ENCODE results near the gene PRDX5. TPM values are rescaled to one million over a fixed set of nuclear protein-coding genes. Genes with fewer than 3 reads are reported as not detected.
A peak's percentile ranks its signal among the peaks of the same experiment; 100 is the strongest.

The PRDX5 gene
- total RNA-seq, 1 donor from 2014 or later: 562 TPM

DNA sequence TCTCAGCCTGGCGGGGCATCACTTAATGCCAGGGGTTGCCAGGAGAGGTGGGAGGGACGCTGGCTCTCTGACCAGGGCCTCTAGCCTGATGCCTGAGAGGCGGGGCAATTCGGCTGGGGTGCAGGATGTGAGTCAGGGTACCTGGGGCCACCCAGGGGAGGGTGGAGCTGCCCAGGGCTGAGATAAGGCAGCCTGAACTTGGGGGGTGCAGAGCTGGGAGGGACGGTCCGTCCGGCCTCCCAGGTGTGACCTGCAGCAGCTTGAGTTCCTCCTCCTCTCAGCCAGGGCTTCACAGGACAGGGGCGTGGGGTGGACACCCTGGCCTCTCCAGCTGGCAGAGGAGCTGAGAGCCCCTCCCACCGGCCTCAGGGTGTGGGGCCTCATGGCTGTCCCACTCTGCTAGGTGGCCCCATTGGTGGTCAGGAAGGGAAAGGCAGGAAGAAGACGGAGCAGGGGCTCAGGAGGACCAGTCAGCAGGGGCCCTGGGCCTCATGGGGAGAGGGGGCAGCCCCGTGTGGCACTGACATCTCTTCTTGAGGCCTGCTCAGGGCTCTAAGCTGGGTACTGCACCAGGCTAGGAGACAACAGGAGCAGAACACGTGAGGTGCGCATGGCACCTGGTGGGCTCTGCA lies 40.1 kb downstream of the PRDX5 start:
- Histone ChIP-seq H3K4me3 (ENCODE audit: low read depth, low read length) (no peak overlapping the region), H3K36me3 (ENCODE audit: control insufficient read depth, insufficient read depth, low read length) (no peaks in the 10 kb centered on the region), H3K27me3 (ENCODE audit: control insufficient read depth, insufficient read depth, low read length) (no peaks in the 10 kb centered on the region)
- TF ChIP-seq, protein P1, sequence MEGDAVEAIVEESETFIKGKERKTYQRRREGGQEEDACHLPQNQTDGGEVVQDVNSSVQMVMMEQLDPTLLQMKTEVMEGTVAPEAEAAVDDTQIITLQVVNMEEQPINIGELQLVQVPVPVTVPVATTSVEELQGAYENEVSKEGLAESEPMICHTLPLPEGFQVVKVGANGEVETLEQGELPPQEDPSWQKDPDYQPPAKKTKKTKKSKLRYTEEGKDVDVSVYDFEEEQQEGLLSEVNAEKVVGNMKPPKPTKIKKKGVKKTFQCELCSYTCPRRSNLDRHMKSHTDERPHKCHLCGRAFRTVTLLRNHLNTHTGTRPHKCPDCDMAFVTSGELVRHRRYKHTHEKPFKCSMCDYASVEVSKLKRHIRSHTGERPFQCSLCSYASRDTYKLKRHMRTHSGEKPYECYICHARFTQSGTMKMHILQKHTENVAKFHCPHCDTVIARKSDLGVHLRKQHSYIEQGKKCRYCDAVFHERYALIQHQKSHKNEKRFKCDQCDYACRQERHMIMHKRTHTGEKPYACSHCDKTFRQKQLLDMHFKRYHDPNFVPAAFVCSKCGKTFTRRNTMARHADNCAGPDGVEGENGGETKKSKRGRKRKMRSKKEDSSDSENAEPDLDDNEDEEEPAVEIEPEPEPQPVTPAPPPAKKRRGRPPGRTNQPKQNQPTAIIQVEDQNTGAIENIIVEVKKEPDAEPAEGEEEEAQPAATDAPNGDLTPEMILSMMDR (IDR thresholded peaks at IDR 0.05; ENCODE audit: insufficient read depth, low read length, poor library complexity, severe bottlenecking): no peak
- no peak for DNase-seq (ENCODE audit: low read depth)

DNA sequence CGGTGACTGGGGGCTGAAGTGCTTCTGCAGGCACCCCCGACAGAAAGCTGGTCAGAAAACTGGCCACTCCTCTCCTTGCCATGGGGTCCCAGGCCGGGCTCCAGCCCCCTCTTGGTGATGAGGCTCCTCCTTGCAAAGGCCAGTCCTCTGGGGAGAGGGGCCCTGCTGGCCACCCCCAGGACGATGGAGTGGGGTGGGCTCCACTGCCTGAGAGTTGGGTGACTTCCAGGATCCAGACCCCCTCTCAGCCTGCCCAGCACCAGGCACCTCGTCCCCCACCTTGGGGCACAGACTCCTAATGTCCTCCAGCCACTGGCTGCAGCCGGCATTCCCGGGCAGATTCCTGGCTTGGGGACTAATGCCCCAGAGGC lies 40.6 kb downstream of the PRDX5 start:
- TF ChIP-seq, protein P1 (IDR thresholded peaks at IDR 0.05; ENCODE audit: insufficient read depth, low read length, poor library complexity, severe bottlenecking): no peak
- peak overlapping the region; percentile 74 for H3K4me3 ChIP-seq (ENCODE audit: low read depth, low read length)

DNA sequence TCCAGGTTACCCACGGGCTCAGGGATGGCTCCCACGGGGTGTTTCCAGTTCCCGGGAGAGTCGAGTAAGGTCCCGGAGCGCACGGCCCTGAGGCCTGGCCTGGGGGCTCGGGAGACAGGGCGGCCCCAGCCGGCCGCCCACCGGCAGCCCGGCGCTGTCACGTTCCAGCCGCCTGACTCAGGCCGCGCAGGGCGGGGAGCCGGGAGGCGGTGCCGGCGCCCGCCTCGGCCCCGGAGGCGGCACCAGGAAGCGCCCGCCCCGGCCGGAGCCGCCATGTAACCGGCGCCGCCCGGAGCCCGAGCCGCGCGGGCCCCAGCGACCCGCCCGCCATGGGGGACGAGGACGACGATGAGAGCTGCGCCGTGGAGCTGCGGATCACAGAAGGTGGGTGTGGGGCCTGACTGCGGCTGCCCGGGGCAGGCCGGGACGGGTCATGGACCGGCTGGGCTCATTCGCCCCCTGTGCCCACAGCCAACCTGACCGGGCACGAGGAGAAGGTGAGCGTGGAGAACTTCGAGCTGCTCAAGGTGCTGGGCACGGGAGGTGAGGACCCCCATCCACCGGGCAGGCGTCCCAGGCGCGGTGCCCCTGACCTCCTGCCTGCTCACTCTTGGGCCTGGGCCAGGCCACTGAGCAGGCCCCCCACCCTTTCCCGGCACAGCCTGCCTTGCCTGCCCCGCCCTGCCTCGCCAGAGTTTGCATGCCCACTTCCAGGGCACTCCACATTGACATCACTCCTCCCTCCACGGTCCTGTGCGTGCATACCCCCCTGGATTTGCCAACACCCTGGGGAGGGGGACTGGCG lies 41.2 kb downstream of the PRDX5 start, which contains the start of gene RPS6KA4:
Gene RPS6KA4, plus strand, starts transcription at position 256 of the 805 bp plus-strand sequence. Its CDS starts 74 bp downstream, at position 330.
- no peak for DNase-seq (ENCODE audit: low read depth)
- TF ChIP-seq, protein P1 (IDR thresholded peaks at IDR 0.05; ENCODE audit: insufficient read depth, low read length, poor library complexity, severe bottlenecking): no peak

More for the DNA sequence above, 40.6 kb downstream of the PRDX5 start:
- no peak for DNase-seq (ENCODE audit: low read depth)
- Histone ChIP-seq H3K36me3 (ENCODE audit: control insufficient read depth, insufficient read depth, low read length) (no peaks in the 10 kb centered on the region), H3K27me3 (ENCODE audit: control insufficient read depth, insufficient read depth, low read length) (no peaks in the 10 kb centered on the region)

DNA sequence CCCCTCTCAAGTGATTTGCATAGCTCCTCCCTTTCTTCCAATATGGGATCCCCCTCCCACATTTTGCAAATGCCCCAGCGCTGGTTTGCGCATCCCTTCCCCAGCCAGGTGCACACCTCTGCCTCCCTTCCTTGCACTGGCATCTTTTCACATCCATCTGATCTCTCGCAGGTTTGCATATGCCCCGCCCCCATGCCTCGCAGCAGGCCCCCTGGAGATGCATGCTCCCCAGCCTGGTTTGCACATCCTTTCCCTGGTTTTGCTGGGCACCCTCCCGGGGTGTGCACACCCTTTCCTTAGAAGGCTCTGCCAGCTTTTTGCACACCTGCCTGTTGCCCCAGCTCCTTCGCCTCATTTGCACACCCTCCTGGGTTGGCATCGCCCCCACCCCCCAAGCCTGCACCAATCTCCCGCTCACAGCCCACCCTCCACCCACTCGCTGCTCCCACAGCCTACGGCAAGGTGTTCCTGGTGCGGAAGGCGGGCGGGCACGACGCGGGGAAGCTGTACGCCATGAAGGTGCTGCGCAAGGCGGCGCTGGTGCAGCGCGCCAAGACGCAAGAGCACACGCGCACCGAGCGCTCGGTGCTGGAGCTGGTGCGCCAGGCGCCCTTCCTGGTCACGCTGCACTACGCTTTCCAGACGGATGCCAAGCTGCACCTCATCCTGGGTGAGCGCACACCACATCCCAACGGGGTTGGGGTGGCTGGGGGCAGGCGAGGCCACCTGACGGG lies 42.0 kb downstream of the PRDX5 start:
- H3K4me3 ChIP-seq (ENCODE audit: low read depth, low read length): peak overlapping the region; percentile 74
- TF ChIP-seq, protein P1 (IDR thresholded peaks at IDR 0.05; ENCODE audit: insufficient read depth, low read length, poor library complexity, severe bottlenecking): peak; percentile 12
- no peak for DNase-seq (ENCODE audit: low read depth)
- H3K27me3 ChIP-seq (ENCODE audit: control insufficient read depth, insufficient read depth, low read length): no peaks in the 10 kb centered on the region
- H3K36me3 ChIP-seq (ENCODE audit: control insufficient read depth, insufficient read depth, low read length): no peaks in the 10 kb centered on the region

More for the DNA sequence above, 41.2 kb downstream of the PRDX5 start, which contains the start of gene RPS6KA4:
- Histone ChIP-seq H3K36me3 (ENCODE audit: control insufficient read depth, insufficient read depth, low read length) (no peaks in the 10 kb centered on the region), H3K27me3 (ENCODE audit: control insufficient read depth, insufficient read depth, low read length) (no peaks in the 10 kb centered on the region), H3K4me3 (ENCODE audit: low read depth, low read length) (peak within 1 kb of the TSS; percentile 74)

DNA sequence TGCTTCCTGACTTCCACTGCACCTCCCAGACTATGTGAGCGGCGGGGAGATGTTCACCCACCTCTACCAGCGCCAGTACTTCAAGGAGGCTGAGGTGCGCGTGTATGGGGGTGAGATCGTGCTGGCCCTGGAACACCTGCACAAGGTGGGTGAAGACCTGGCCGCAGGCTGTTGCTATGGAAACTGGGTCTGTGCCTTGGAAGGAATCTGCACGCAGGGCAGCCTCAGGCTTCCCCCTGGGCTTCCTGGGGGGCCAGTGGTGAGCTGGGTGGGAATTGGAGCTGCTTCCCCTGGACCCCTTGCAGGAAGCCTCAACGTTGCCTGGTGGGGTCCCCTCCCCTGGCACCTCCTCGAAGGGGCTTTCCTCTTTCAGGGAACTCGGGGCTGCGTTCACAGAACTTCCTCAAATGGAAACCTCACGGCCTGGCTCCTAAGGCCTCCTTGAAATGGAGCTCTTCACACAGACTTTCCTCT lies 42.6 kb downstream of the PRDX5 start:
- Histone ChIP-seq H3K36me3 (ENCODE audit: control insufficient read depth, insufficient read depth, low read length) (peaks cover 2% of the 10 kb centered on the region), H3K4me3 (ENCODE audit: low read depth, low read length) (no peak overlapping the region), H3K27me3 (ENCODE audit: control insufficient read depth, insufficient read depth, low read length) (no peaks in the 10 kb centered on the region)
- TF ChIP-seq, protein P1 (IDR thresholded peaks at IDR 0.05; ENCODE audit: insufficient read depth, low read length, poor library complexity, severe bottlenecking): no peak
- no peak for DNase-seq (ENCODE audit: low read depth)
